Nephron (organoid): ENCODE measurements around the gene FER1L5.

Source experiments
- H3K27ac Mint-ChIP-seq, 3 experiments: 2 replicates each; pipeline ENCODE4 v1.8.0; 2020; ENCODE audit warnings: mixed read lengths in 3 of 3, mild to moderate bottlenecking in 2 of 3, moderate library complexity in 1 of 3
- H3K27me3 Mint-ChIP-seq: 2 replicates; pipeline ENCODE4 v1.8.0; 2021; ENCODE audit warnings: low read depth, mild to moderate bottlenecking, moderate library complexity, mixed read lengths
- H3K36me3 Mint-ChIP-seq: 2 replicates; pipeline ENCODE4 v1.8.0; 2020; ENCODE audit warnings: low read depth, mixed read lengths
- H3K4me1 Mint-ChIP-seq: 2 replicates; pipeline ENCODE4 v1.8.0; 2020; ENCODE audit warnings: mixed read lengths
- H3K4me3 Mint-ChIP-seq, 3 experiments: 2 replicates each; pipeline ENCODE4 v1.8.0; 2020; ENCODE audit warnings: mild to moderate bottlenecking in 3 of 3, mixed read lengths in 3 of 3, moderate library complexity in 2 of 3
- H3K9me3 Mint-ChIP-seq: 2 replicates; pipeline ENCODE4 v1.8.0; 2020; ENCODE audit warnings: mixed read lengths
- TF ChIP-seq, protein P1 (sequence below), 3 experiments: fragments of 200-600 bp; sonication (generic); IDR thresholded peaks; one replicate each; pipeline ENCODE4 v1.5.0; 2021; ENCODE audit warnings: antibody characterized with exemption in 3 of 3; ENCODE audit not compliant: unreplicated experiment in 3 of 3

Gene FER1L5

GRCh38 chr2:96729748-96730147 lies 87.2 kb downstream of the FER1L5 start:
- Mint-ChIP-seq H3K27ac (no peak overlapping the region), H3K4me1 (peaks cover 4% of the 10 kb centered on the region), H3K4me3 (no peak overlapping the region), H3K36me3 (peaks cover 59% of the 10 kb centered on the region), H3K9me3 (no peaks in the 10 kb centered on the region), H3K27me3 (no peaks in the 10 kb centered on the region)
- TF ChIP-seq, protein P1, sequence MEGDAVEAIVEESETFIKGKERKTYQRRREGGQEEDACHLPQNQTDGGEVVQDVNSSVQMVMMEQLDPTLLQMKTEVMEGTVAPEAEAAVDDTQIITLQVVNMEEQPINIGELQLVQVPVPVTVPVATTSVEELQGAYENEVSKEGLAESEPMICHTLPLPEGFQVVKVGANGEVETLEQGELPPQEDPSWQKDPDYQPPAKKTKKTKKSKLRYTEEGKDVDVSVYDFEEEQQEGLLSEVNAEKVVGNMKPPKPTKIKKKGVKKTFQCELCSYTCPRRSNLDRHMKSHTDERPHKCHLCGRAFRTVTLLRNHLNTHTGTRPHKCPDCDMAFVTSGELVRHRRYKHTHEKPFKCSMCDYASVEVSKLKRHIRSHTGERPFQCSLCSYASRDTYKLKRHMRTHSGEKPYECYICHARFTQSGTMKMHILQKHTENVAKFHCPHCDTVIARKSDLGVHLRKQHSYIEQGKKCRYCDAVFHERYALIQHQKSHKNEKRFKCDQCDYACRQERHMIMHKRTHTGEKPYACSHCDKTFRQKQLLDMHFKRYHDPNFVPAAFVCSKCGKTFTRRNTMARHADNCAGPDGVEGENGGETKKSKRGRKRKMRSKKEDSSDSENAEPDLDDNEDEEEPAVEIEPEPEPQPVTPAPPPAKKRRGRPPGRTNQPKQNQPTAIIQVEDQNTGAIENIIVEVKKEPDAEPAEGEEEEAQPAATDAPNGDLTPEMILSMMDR (IDR thresholded peaks at IDR 0.05; ENCODE audit: unreplicated experiment in 3 of 3), result no peak

- peaks cover 8% of the 10 kb centered on the region for H3K4me1 Mint-ChIP-seq
- TF ChIP-seq, protein P1 (IDR thresholded peaks at IDR 0.05; ENCODE audit: unreplicated experiment in 3 of 3), result no peak
- H3K9me3 Mint-ChIP-seq, result no peaks in the 10 kb centered on the region
- H3K27ac Mint-ChIP-seq, result no peak overlapping the region
- peaks cover 64% of the 10 kb centered on the region for H3K36me3 Mint-ChIP-seq
- no peak overlapping the region for H3K4me3 Mint-ChIP-seq
- H3K27me3 Mint-ChIP-seq, result no peaks in the 10 kb centered on the region
Observed at GRCh38 chr2:96730212-96730611, 87.6 kb downstream of the FER1L5 start.

DNA sequence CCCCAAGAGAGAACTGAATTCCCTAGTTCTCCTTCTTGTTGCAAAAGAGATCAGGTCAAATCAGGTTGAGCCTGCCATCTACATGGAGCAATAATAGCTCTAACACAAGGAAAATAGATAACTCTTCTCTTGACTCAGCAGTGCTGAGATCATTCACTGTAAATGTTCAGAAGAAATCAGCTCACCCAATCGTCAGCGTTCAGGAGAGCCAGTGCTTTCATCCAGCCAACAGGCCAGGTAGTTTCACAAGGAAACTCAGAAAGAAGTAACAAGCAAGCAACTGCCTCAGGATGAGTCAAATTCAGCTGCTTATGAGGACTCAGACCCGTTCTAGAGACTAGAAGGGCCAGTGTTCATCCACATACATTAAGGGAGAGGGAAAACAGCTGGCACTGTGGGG lies 91.4 kb downstream of the FER1L5 start:
- peaks cover 62% of the 10 kb centered on the region for H3K36me3 Mint-ChIP-seq
- no peak overlapping the region for H3K4me3 Mint-ChIP-seq
- H3K4me1 Mint-ChIP-seq, result peaks cover 30% of the 10 kb centered on the region
- H3K27me3 Mint-ChIP-seq, result no peaks in the 10 kb centered on the region
- H3K27ac Mint-ChIP-seq, result peak overlapping the region in 1 of 3 experiments; percentile 94
- TF ChIP-seq, protein P1 (IDR thresholded peaks at IDR 0.05; ENCODE audit: unreplicated experiment in 3 of 3), result no peak
- no peaks in the 10 kb centered on the region for H3K9me3 Mint-ChIP-seq

DNA sequence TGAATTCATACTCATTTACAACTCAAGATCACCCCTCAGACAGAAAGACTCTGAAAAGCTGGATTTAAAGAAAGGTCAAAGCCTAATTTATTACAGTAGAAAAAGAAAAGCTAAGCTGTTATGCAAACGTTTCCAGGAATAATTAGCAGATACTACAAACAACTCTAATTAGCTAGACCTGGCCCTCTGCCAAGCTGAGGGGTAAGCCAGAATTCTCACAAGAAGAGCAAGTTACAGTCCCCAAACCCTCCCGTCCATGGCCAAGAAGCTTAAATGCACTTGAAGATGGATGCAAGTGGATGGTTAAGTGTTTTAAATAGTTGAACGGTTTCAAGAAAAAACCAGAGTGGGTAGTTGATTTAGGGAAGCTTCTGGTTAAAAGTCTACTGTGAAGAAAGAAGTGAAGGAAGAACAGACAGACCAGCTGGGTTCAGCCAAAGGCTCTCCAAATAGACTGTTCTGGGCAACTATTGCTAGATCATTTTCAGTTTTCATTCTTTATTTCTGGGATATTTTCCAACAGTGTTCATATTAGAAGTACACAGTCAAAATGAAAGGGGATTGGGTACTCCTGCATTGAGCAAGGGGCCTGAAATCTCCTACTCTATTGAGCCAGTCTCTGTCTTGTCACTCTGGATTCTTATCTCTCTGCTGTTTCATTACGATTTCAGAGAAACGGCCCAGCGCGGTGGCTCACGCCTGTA lies 92.5 kb downstream of the FER1L5 start:
- Mint-ChIP-seq H3K4me1 (peaks cover 41% of the 10 kb centered on the region), H3K27me3 (no peaks in the 10 kb centered on the region), H3K4me3 (peak overlapping the region in 2 of 3 experiments; percentile 57 to 67), H3K36me3 (peaks cover 57% of the 10 kb centered on the region), H3K27ac (peak overlapping the region in 2 of 3 experiments; percentile 50 to 94), H3K9me3 (no peaks in the 10 kb centered on the region)
- TF ChIP-seq, protein P1 (IDR thresholded peaks at IDR 0.05; ENCODE audit: unreplicated experiment in 3 of 3), result no peak

- Mint-ChIP-seq H3K27me3 (no peaks in the 10 kb centered on the region), H3K9me3 (no peaks in the 10 kb centered on the region), H3K36me3 (peaks cover 42% of the 10 kb centered on the region), H3K4me1 (peaks cover 45% of the 10 kb centered on the region), H3K27ac (peak overlapping the region in 1 of 3 experiments; percentile 94), H3K4me3 (peak overlapping the region; percentile 59 to 80 (median 66))
- TF ChIP-seq, protein P1 (IDR thresholded peaks at IDR 0.05; ENCODE audit: unreplicated experiment in 3 of 3), result no peak
Observed at GRCh38 chr2:96737251-96737650, 94.7 kb downstream of the FER1L5 start.

- H3K27me3 Mint-ChIP-seq, result no peaks in the 10 kb centered on the region
- TF ChIP-seq, protein P1 (IDR thresholded peaks at IDR 0.05; ENCODE audit: unreplicated experiment in 3 of 3), result no peak
- peak overlapping the region; percentile 59 to 80 (median 66) for H3K4me3 Mint-ChIP-seq
- H3K27ac Mint-ChIP-seq, result no peak overlapping the region
- H3K9me3 Mint-ChIP-seq, result no peaks in the 10 kb centered on the region
- H3K36me3 Mint-ChIP-seq, result peaks cover 39% of the 10 kb centered on the region
- peaks cover 45% of the 10 kb centered on the region for H3K4me1 Mint-ChIP-seq
Observed at GRCh38 chr2:96737831-96738230, 95.3 kb downstream of the FER1L5 start.
